AG10803 (cell line): ENCODE data around the gene KIF5A.

Experiments used
- DNase-seq: peaks from one replicate; pipeline ENCODE4 v3.0.0; 2010; ENCODE audit warnings: low read depth
- H3K4me3 ChIP-seq: 2 replicates; pipeline ENCODE4 v1.5.1; 2011; ENCODE audit warnings: mild to moderate bottlenecking, low read length, control low read depth
- TF ChIP-seq, protein P1 (sequence below): conservative IDR thresholded peaks from 2 replicates; pipeline ENCODE4 v1.5.1; 2011; ENCODE audit warnings: mild to moderate bottlenecking, low read length, control low read depth, inconsistent platforms

The KIF5A gene

DNA sequence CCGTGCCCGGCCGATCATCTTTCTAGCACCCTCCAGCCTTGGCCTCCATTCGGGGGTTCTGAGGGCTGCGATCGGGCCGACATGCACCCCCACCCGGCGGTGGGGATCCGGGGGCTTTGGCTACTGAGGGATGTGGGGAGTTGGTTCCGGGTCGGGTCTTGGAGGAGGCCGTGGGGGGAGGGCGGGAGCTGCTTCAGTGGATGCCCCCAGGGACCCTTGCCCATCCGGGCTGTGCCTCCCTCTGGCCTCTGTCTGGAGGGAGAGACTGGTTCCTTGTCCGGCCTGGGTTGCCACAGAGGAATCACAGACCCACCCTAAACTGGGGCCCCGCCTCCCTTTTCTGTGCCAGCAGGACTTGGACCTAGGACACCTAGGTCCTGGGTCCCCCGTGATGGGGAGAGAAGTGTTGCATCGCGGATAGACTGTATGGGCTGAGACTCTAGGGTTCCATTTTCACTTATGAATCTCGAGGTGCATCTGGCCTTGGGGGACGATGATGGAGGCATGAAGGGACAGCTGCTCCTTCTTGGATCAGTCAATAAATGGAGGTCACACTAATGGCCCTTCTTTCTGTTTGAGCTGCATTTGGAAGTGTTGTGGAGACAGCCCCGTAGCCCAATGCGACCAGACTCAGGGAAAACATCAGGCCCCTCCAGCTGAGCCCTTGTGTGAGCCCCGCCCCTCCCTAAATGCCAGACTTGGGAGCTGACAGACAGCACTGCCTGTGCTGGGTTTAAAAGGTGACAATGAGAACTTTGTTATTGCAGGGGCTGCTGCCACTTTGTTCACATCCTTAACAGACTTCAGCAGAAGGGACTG is 55.4 kb downstream of the KIF5A start:
- peak overlapping the region; percentile 75 for H3K4me3 ChIP-seq
- TF ChIP-seq, protein P1, sequence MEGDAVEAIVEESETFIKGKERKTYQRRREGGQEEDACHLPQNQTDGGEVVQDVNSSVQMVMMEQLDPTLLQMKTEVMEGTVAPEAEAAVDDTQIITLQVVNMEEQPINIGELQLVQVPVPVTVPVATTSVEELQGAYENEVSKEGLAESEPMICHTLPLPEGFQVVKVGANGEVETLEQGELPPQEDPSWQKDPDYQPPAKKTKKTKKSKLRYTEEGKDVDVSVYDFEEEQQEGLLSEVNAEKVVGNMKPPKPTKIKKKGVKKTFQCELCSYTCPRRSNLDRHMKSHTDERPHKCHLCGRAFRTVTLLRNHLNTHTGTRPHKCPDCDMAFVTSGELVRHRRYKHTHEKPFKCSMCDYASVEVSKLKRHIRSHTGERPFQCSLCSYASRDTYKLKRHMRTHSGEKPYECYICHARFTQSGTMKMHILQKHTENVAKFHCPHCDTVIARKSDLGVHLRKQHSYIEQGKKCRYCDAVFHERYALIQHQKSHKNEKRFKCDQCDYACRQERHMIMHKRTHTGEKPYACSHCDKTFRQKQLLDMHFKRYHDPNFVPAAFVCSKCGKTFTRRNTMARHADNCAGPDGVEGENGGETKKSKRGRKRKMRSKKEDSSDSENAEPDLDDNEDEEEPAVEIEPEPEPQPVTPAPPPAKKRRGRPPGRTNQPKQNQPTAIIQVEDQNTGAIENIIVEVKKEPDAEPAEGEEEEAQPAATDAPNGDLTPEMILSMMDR, result no peak
- peak; percentile 29 for DNase-seq

DNA sequence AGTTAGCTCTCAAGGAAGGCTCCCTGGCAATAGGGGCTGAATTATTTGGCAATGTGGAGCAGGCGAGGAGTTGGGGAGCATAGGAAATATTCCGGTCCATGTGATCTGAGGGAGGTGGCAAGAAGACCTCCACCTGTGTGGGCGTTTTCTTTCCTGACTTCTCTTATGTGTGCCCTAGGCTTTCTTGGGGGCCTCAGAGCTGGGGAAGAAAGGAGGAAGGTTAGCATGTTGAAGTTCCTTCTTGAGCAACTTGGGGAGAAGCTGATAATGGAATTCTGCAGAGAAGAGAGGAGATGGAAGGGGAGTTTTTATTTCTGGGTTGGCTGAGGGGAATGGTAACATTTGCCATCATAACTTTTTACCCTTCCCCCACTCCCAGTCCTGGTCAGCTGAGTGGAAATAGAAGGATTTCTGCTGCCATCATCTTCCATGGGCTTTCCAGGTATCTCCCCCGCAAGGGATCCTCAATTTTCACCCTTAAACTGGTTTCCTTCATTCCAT is 56.0 kb downstream of the KIF5A start:
- TF ChIP-seq, protein P1, result no peak
- DNase-seq, result no peak
- peak overlapping the region; percentile 75 for H3K4me3 ChIP-seq

DNA sequence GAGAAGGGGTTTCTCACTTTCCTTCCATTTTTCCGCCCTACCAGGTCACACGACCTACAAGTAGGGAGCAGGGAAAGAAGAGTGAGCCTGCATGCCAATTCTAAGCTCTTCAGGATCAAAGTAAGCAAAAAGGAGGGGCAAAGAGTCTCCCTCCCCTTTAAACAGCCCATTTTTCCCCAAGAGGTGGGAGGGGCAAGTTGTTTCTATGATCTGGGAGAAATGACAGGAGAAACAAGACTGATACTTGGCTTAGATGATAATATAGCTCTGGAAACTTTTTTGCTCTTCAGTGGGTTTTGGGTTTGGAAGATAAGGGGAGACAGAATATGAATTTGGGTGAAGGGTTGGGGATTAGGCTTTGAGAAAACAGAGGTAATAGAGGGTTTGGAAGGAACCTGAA is 56.6 kb downstream of the KIF5A start:
- DNase-seq, result no peak
- H3K4me3 ChIP-seq, result no peak overlapping the region

DNA sequence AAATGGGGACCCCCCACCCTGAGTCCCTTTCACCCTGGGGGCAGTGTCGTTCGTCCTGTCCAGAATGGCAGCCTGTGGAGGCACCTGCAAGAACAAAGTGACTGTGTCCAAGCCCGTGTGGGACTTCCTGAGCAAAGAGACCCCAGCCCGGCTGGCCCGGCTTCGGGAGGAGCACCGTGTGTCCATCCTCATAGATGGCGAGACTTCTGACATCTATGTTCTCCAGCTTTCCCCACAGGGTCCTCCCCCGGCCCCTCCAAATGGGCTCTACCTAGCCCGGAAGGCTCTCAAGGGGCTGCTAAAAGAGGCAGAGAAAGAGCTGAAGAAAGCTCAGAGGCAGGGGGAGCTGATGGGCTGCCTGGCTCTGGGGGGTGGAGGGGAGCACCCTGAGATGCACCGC is 57.0 kb downstream of the KIF5A start:
- no peak for DNase-seq
- TF ChIP-seq, protein P1, result no peak
- no peak overlapping the region for H3K4me3 ChIP-seq

More for the DNA sequence above, 56.6 kb downstream of the KIF5A start:
- TF ChIP-seq, protein P1, result no peak

DNA sequence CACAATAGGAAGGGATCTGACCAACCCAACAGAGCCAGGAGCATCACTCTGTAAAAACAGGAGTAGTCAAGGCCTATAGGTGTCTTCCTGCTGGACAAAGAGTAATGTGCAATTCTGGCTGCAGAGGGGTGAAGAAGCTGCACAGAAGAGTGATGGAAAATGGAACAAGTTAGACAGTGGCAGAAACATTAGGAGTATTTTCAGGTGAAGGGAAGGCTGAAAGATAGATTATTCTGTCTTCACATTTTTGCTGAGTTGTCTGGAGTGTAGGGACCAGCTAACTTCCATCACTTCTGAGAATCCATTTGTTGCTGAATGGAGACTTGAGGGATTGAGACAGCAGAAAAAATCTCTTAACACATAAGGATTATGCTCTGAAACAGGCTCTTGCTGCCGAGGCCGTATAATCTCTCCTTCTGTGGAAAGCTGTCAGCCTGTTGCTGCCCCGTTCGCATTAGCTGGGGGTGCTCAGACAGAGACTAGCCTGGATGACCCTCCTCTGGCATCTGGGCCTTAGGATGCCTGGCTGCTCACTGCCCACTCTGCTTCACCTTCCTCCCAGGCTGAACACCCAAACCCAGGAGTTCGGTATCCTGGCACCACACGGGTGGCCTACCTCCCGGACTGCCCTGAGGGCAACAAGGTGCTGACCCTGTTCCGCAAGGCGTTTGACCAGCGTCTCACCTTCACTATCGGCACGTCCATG is 58.3 kb downstream of the KIF5A start:
- TF ChIP-seq, protein P1, result no peak
- no peak overlapping the region for H3K4me3 ChIP-seq
- DNase-seq, result no peak

DNA sequence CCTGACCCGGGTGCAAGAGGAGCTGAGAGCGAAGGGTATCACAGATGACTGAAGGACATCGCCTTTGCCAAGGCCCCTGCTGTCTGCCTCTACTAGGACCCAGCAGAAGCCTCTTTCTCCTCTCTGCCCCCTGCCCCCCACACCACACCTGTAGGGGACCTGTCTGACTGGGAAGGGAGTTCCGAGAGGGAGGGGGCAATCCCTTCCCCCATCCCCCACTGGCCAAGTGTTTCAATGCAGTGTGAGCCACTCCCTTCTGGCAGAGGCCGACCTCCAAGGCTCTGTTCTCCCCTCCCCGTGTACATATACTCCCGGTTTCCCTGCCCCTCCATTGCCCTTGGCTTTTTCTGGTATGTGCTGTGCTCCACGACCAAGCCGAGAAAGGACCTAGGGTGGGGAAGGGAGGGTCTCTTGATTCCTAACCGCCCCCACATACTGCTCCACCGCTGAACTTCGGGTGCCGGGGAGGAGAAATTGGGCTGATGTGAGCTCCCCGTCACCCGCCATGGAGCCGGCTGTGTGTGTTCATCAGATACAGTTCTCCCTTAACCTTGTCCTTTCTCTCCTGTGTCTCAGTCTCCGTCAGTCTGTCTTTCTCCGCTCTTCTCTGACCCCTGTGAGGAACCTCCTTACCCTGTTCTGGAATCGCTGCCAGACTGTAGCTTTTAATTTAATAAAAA is 59.4 kb downstream of the KIF5A start:
- no peak for DNase-seq
- H3K4me3 ChIP-seq, result no peak overlapping the region

More for the DNA sequence above, 59.4 kb downstream of the KIF5A start:
- TF ChIP-seq, protein P1, result no peak
